DND-41 (cell line): ENCODE measurements around the gene CBX4.

ENCODE experiments used
- CTCF ChIP-seq: IDR thresholded peaks from 2 replicates; pipeline ENCODE4 v1.5.1; 2012; ENCODE audit warnings: borderline replicate concordance, low read length, moderate library complexity, mild to moderate bottlenecking; ENCODE audit not compliant: poor library complexity, severe bottlenecking; ENCODE audit errors: extremely low read depth
- EZH2 ChIP-seq: IDR thresholded peaks from 3 replicates; pipeline ENCODE4 v1.6.1; 2012; ENCODE audit warnings: borderline replicate concordance, low read depth, mild to moderate bottlenecking, moderate library complexity, low read length, inconsistent platforms; ENCODE audit not compliant: severe bottlenecking

GRCh38 chr17:79819085-79819484 is 20.2 kb downstream of the CBX4 start:
- TF ChIP-seq CTCF = no peak
- no peak for TF ChIP-seq EZH2
